Activated naive CD8-positive, alpha-beta T cell treated with anti-CD3 and anti-CD28 coated beads, Interleukin-2, amount 50 U/mL, for 24 hours (primary cell): ENCODE data around the gene DNAH10.

Experiments used
- ATAC-seq: fragments of 150-1000 bp; cut with Tn5 transposase; one replicate; pipeline ENCODE4 v1.10.0; 2021
- DNase-seq: peaks from one replicate; pipeline ENCODE4 v3.0.0; 2021
- H3K27ac Mint-ChIP-seq: one replicate; pipeline ENCODE4 v1.8.0; 2021; ENCODE audit warnings: mild to moderate bottlenecking, mixed read lengths
- H3K27me3 Mint-ChIP-seq: one replicate; pipeline ENCODE4 v1.8.0; 2021; ENCODE audit warnings: mixed read lengths
- H3K36me3 Mint-ChIP-seq: one replicate; pipeline ENCODE4 v1.8.0; 2021; ENCODE audit warnings: low read depth, mixed read lengths
- H3K4me1 Mint-ChIP-seq: one replicate; pipeline ENCODE4 v1.8.0; 2021; ENCODE audit warnings: mixed read lengths
- H3K4me3 Mint-ChIP-seq: one replicate; pipeline ENCODE4 v1.8.0; 2021; ENCODE audit warnings: mild to moderate bottlenecking, moderate library complexity, mixed read lengths
- H3K9me3 Mint-ChIP-seq: one replicate; pipeline ENCODE4 v1.8.0; 2021; ENCODE audit warnings: mixed read lengths

DNAH10 gene

DNA sequence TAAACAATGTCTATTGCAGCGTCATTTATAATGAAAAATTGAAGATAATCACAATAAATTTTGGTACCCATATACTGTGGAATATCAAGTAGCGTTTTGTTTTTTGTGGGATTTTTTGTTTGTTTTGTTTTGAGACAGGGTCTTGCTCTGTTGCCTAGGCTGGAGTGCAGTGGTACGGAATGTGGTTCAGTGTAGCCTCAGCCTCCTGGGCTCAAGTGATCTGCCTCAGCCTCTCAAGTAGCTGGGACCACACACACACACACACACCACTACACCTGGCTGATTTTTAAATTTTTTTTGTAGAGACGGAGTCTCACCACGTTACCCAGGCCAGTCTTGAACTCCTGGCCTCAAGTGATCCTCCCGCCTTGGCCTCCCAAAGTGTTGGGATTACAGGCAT lies 217.5 kb downstream of the DNAH10 start:
- Mint-ChIP-seq H3K4me3 (no peak overlapping the region), H3K9me3 (no peaks in the 10 kb centered on the region), H3K4me1 (peaks cover 16% of the 10 kb centered on the region), H3K36me3 (peaks cover 24% of the 10 kb centered on the region), H3K27me3 (no peaks in the 10 kb centered on the region), H3K27ac (no peak overlapping the region)
- ATAC-seq = no peak
- no peak for DNase-seq

DNA sequence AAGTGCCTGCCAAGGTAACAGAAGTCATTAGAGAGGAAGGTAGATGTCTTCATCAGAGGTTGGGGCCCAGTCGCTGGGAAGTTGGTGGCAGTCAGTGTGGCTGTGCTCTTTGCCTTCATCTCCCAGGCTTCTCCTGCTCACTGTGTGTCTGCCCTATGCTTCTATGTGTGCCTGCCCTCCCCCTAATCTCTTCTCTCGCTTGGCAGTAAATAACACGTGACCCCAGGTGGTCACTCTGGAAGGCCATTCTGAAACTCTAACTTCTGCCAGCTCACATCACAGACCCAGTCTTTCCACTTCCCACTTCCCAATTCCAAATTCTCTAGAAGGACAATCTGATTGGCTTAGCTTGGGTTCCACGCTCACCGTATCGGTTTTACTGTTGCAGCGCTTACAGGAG lies 220.2 kb downstream of the DNAH10 start:
- ATAC-seq (no peak), DNase-seq (no peak)
- H3K4me1 Mint-ChIP-seq = peaks cover 14% of the 10 kb centered on the region
- no peaks in the 10 kb centered on the region for H3K27me3 Mint-ChIP-seq
- H3K4me3 Mint-ChIP-seq = no peak overlapping the region
- no peaks in the 10 kb centered on the region for H3K9me3 Mint-ChIP-seq
- no peak overlapping the region for H3K27ac Mint-ChIP-seq
- H3K36me3 Mint-ChIP-seq = peaks cover 14% of the 10 kb centered on the region

DNA sequence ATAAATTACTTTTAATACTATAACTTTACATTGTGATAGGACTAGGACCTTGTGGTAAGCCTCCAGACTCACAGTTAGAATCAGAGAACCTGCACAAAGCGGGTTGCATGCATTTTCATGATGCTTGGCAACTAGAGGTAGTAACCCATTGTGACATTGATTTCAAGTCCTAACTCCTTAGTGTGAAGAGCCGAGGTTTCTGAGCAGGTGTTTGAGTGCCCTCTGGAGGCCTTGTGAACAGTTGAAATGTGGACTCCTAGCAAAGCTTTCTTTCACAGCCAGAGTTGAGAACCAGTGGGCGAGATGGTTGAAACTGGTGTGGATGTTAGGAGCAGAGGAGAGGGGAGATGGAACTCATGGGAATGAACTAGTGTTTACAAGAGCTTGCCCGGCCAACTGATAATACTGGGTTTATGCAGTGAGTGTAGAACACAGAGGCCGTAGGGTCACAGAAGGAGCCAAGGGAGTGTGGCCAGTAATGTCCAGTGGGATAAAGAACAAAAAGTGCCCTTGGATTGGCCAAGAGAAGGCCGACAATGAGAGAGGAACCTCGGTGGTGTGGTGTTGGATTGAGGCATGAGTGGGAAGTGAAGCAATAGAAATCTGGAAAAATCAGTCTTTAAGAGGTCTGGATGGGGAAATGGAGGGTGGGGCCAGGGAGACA lies 221.9 kb downstream of the DNAH10 start:
- ATAC-seq = peak; percentile 49
- Mint-ChIP-seq H3K9me3 (no peaks in the 10 kb centered on the region), H3K27me3 (no peaks in the 10 kb centered on the region), H3K27ac (no peak overlapping the region), H3K36me3 (peaks cover 15% of the 10 kb centered on the region), H3K4me1 (peaks cover 14% of the 10 kb centered on the region), H3K4me3 (no peak overlapping the region)
- DNase-seq = peak; percentile 13

GRCh38 chr12:123984903-123985302 lies 222.8 kb downstream of the DNAH10 start:
- H3K27me3 Mint-ChIP-seq = no peaks in the 10 kb centered on the region
- no peak for ATAC-seq

More at GRCh38 chr12:123984903-123985302, 222.8 kb downstream of the DNAH10 start:
- peaks cover 18% of the 10 kb centered on the region for H3K36me3 Mint-ChIP-seq
- H3K9me3 Mint-ChIP-seq = no peaks in the 10 kb centered on the region
- DNase-seq = no peak
- no peak overlapping the region for H3K4me3 Mint-ChIP-seq
- peaks cover 22% of the 10 kb centered on the region for H3K4me1 Mint-ChIP-seq
- no peak overlapping the region for H3K27ac Mint-ChIP-seq
